ENCODE results near the gene SBDS.
A peak's percentile ranks its signal among the peaks of the same experiment; 100 is the strongest.

The SBDS gene

DNA sequence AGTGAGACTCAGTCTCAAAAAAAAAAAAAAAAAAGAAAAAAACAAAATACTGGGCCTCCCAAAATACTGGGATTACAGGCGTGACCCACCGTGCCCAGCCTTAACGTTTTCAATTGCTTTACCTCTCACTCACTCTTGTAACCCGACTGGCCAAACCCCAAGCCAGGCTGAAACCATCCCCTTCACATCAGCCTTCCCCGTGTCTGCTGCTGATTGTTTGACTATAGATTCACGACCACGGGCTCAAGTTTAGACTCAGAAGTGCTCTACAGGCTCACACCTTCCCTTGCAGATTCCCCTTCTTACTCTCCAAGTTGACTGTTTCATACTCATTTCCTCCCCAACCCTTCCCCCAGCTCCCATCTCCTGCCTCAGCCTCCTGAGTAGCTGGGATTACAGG lies 23.6 kb upstream of the SBDS start:
- TF ChIP-seq TAF1 (IDR thresholded peaks at IDR 0.05; ENCODE audit: borderline replicate concordance, insufficient read depth, low read length) (no peak), POLR2AphosphoS5 (IDR thresholded peaks at IDR 0.05; ENCODE audit: low read depth, low read length) (no peak), SIN3A (IDR thresholded peaks at IDR 0.05; ENCODE audit: borderline replicate concordance, insufficient read depth, low read length) (no peak), FOXP2 (optimal IDR thresholded peaks at IDR 0.05; ENCODE audit: borderline replicate concordance, extremely low read depth, extremely low read length, insufficient read depth) (no peak), REST (IDR thresholded peaks at IDR 0.05; ENCODE audit: insufficient read depth in 1 of 2, low read depth in 2 of 2, low read length in 2 of 2) (no peak)

GRCh38 chr7:67008260-67008659 lies 12.9 kb upstream of the SBDS start:
- no peak for TF ChIP-seq SIN3A (IDR thresholded peaks at IDR 0.05; ENCODE audit: borderline replicate concordance, insufficient read depth, low read length)
- TF ChIP-seq TAF1 (IDR thresholded peaks at IDR 0.05; ENCODE audit: borderline replicate concordance, insufficient read depth, low read length) = no peak
- TF ChIP-seq REST (IDR thresholded peaks at IDR 0.05; ENCODE audit: insufficient read depth in 1 of 2, low read depth in 2 of 2, low read length in 2 of 2) = no peak
- no peak for TF ChIP-seq FOXP2 (optimal IDR thresholded peaks at IDR 0.05; ENCODE audit: borderline replicate concordance, extremely low read depth, extremely low read length, insufficient read depth)
- no peak for TF ChIP-seq POLR2AphosphoS5 (IDR thresholded peaks at IDR 0.05; ENCODE audit: low read depth, low read length)

- TF ChIP-seq SIN3A (IDR thresholded peaks at IDR 0.05; ENCODE audit: borderline replicate concordance, insufficient read depth, low read length) (no peak), REST (IDR thresholded peaks at IDR 0.05; ENCODE audit: insufficient read depth in 1 of 2, low read depth in 2 of 2, low read length in 2 of 2) (no peak), FOXP2 (optimal IDR thresholded peaks at IDR 0.05; ENCODE audit: borderline replicate concordance, extremely low read depth, extremely low read length, insufficient read depth) (no peak), TAF1 (IDR thresholded peaks at IDR 0.05; ENCODE audit: borderline replicate concordance, insufficient read depth, low read length) (no peak), POLR2AphosphoS5 (IDR thresholded peaks at IDR 0.05; ENCODE audit: low read depth, low read length) (no peak)
Observed at GRCh38 chr7:67006965-67007364, 11.6 kb upstream of the SBDS start.

- peak; percentile 64 for TF ChIP-seq POLR2AphosphoS5 (IDR thresholded peaks at IDR 0.05; ENCODE audit: low read depth, low read length)
Observed at GRCh38 chr7:66996444-66997191, 1.2 kb upstream of the SBDS start, which contains the start of gene TYW1. Gene TYW1 (plus strand): TSS chr7:66996833. CDS start chr7:66996979, 146 bp downstream.

DNA sequence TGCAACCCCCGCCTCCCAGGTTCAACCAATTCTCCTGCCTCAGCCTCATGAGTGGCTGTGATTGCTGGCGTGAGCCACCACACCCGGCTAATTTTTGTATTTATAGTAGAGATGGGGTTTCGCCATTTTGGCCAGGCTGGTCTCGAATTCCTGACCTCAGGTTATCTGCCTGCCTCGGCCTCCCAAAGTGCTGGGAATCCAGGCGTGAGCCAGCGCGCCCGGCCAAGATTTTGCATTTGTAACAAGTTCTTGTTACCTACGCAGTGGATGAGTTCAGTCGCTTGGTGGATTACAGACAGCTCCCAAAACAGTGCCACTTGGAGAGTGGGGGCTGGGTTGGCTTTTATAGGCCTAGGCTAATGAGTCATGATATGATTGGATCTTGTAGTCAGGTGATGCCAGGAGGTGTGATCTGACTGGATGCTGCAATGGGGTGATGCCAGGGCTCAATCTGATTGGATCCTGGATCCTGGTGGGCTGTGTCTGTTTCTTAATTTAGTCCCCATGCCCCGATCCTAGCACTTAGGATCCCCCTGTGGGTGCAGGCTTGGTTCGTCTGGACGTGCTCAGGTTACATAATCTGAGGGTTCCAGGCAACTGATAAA lies 20.3 kb downstream of the SBDS start:
- TF ChIP-seq FOXP2 (optimal IDR thresholded peaks at IDR 0.05; ENCODE audit: borderline replicate concordance, extremely low read depth, extremely low read length, insufficient read depth) (no peak), POLR2AphosphoS5 (IDR thresholded peaks at IDR 0.05; ENCODE audit: low read depth, low read length) (no peak), REST (IDR thresholded peaks at IDR 0.05; ENCODE audit: insufficient read depth in 1 of 2, low read depth in 2 of 2, low read length in 2 of 2) (no peak), SIN3A (IDR thresholded peaks at IDR 0.05; ENCODE audit: borderline replicate concordance, insufficient read depth, low read length) (no peak)

Data from PFSK-1 (cell line).